Adipocyte (in vitro differentiated cells): ENCODE data around the gene ZBTB20.

ENCODE experiments used
- DNase-seq: peaks from one replicate; pipeline ENCODE4 v3.0.0-alpha.2; 2015; ENCODE audit warnings: low read depth
- H3K27me3 ChIP-seq: replicated peaks from 2 replicates; pipeline ENCODE4 v1.7.0; 2013; ENCODE audit warnings: mild to moderate bottlenecking, low read length, moderate library complexity; ENCODE audit not compliant: control insufficient read depth, insufficient read depth
- H3K36me3 ChIP-seq: 2 replicates; pipeline ENCODE4 v1.7.0; 2013; ENCODE audit warnings: low read length, mild to moderate bottlenecking, moderate library complexity; ENCODE audit not compliant: control insufficient read depth, insufficient read depth, severe bottlenecking
- H3K4me1 ChIP-seq: 2 replicates; pipeline ENCODE4 v1.7.0; 2013; ENCODE audit warnings: mild to moderate bottlenecking, low read length, moderate library complexity; ENCODE audit not compliant: control insufficient read depth, insufficient read depth
- H3K4me3 ChIP-seq: 2 replicates; pipeline ENCODE4 v1.7.0; 2013; ENCODE audit warnings: mild to moderate bottlenecking, low read length, moderate library complexity
- H3K9ac ChIP-seq: 2 replicates; pipeline ENCODE4 v1.7.0; 2013; ENCODE audit warnings: mild to moderate bottlenecking, low read length, moderate library complexity
- H3K9me3 ChIP-seq: 2 replicates; pipeline ENCODE4 v1.7.0; 2013; ENCODE audit warnings: mild to moderate bottlenecking, low read length, moderate library complexity; ENCODE audit not compliant: control insufficient read depth

Gene ZBTB20

DNA sequence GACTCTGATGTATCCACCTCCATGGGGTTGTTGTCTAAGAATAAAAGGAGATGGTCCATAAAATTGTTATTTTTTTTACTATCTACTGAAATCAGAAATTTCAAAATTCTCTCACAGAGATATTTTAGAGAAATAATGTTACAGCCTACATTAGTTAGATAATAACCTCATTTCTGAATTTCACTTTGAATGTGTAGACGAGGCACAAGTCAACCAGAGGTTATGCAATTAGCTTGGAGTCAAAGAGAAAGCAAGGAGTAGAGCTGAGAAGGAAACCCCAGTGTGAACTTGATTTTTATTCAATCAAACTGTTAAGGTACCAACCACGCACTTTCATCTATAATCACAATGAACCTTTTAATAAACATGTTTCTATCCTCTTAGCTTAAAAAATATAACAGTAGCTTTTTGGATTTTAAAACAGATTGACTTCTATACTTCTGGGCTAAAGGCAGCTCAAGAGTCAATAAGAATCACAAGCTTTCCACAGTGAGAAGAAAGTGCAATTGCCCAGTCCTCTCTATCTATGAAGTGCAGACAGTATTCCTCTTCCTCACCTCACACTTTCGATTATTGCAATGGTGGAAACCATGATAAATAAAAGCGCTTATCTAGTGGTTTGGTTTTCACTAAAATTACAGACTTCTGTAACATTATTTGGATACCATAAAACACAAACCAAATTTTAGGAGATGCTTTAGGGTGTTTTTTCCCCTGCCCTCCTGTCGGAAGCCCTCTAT lies 403.2 kb downstream of the ZBTB20 start:
- H3K4me1 ChIP-seq = peaks cover 38% of the 10 kb centered on the region
- no peak overlapping the region for H3K9ac ChIP-seq
- no peaks in the 10 kb centered on the region for H3K36me3 ChIP-seq
- H3K9me3 ChIP-seq = no peaks in the 10 kb centered on the region
- no peak overlapping the region for H3K4me3 ChIP-seq
- DNase-seq = no peak
- no peaks in the 10 kb centered on the region for H3K27me3 ChIP-seq

GRCh38 chr3:114741066-114741465 lies 406.0 kb downstream of the ZBTB20 start:
- no peaks in the 10 kb centered on the region for H3K36me3 ChIP-seq
- H3K9ac ChIP-seq = no peak overlapping the region
- DNase-seq = no peak
- H3K4me1 ChIP-seq = peaks cover 28% of the 10 kb centered on the region
- H3K9me3 ChIP-seq = no peaks in the 10 kb centered on the region
- H3K4me3 ChIP-seq = peak overlapping the region; percentile 13
- H3K27me3 ChIP-seq = no peaks in the 10 kb centered on the region

DNA sequence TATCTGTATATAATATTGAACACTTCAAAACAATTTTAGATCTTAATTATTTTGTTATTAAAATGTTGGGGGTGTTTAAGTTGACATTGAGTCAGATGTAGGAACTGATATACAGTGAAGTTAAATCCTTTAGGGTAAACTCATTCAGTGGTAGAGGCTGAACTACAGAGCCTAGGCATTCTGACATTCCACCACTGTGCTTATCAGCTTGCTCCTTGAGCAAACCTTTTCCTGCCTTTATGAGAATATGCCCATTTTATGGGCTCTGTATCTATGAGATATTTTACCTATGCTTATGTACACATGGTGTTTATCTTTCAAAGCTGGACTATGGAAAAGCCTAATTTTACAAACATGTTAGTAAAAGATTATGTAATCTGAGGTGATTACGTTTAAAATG lies 407.5 kb downstream of the ZBTB20 start:
- Histone ChIP-seq H3K36me3 (no peaks in the 10 kb centered on the region), H3K4me3 (no peak overlapping the region), H3K27me3 (no peaks in the 10 kb centered on the region), H3K9me3 (no peaks in the 10 kb centered on the region), H3K4me1 (peaks cover 16% of the 10 kb centered on the region), H3K9ac (no peak overlapping the region)
- no peak for DNase-seq

DNA sequence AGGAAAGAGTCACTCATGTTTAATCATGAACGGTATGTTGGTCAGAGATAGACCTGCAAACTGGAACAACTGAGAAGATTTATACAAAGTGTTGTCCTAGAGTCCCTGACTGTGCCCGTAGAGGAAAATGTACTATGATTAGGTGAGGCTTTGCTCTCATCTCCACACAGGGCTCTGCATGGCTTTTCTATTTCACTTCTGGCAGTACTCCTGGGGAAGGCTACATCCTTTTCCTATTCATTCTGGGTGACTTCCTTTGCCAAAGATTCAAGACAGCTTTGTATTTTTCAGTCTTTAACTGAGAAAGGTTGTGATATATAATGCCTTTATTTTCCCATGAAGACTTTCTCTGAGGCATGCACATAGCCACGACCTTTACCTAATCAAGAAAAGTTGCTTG lies 414.7 kb downstream of the ZBTB20 start:
- DNase-seq = no peak

GRCh38 chr3:114730397-114730796 lies 416.7 kb downstream of the ZBTB20 start:
- H3K27me3 ChIP-seq = no peaks in the 10 kb centered on the region
- H3K4me3 ChIP-seq = no peak overlapping the region
- H3K9ac ChIP-seq = no peak overlapping the region
- no peak for DNase-seq
- no peaks in the 10 kb centered on the region for H3K9me3 ChIP-seq
- no peaks in the 10 kb centered on the region for H3K4me1 ChIP-seq
- H3K36me3 ChIP-seq = no peaks in the 10 kb centered on the region

More for the DNA sequence above, 414.7 kb downstream of the ZBTB20 start:
- H3K4me1 ChIP-seq = no peaks in the 10 kb centered on the region
- no peaks in the 10 kb centered on the region for H3K36me3 ChIP-seq
- H3K4me3 ChIP-seq = no peak overlapping the region
- no peak overlapping the region for H3K9ac ChIP-seq
- H3K9me3 ChIP-seq = no peaks in the 10 kb centered on the region
- no peaks in the 10 kb centered on the region for H3K27me3 ChIP-seq

DNA sequence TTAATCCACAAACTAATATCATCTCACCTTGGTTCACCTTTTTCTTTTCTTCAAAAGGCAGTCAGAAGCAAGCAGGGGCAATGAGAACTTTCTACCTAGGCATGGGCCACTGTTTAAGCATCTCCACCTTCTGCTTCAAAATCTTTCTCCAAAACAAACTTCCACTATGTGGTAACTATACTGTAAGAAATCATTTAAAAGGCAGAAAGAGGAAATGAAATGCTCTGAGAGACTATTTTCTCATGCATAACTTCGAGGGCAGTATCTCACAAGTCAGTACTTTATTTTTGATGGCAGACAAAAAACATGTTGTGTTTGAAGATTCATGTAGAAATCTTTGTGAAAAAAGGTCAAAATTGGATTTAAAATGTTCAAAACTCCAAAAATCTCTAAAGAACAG lies 419.7 kb downstream of the ZBTB20 start:
- Histone ChIP-seq H3K4me1 (no peaks in the 10 kb centered on the region), H3K9me3 (no peaks in the 10 kb centered on the region), H3K4me3 (no peak overlapping the region), H3K36me3 (no peaks in the 10 kb centered on the region), H3K27me3 (no peaks in the 10 kb centered on the region), H3K9ac (no peak overlapping the region)
- no peak for DNase-seq

DNA sequence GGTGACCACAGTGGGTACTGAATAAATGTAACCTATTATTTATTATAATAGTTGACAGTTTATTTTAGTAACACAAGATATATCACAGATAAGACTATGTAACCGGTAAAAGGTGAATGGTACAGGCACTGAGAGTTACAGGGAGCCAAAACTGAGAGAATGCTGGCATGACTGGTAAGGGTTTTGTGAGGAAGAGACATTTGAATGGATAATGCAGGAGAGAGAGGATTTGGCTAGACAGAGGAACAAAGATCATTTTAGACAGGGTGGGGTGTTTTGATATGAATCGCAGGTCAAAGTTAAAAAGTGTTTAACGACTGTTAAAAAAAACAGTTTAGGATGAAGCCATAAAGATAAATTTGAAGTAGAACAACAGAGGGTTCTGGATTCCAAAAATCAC lies 421.1 kb downstream of the ZBTB20 start:
- Histone ChIP-seq H3K4me3 (no peak overlapping the region), H3K36me3 (no peaks in the 10 kb centered on the region), H3K9ac (no peak overlapping the region), H3K27me3 (no peaks in the 10 kb centered on the region), H3K9me3 (no peaks in the 10 kb centered on the region), H3K4me1 (no peaks in the 10 kb centered on the region)
- no peak for DNase-seq

DNA sequence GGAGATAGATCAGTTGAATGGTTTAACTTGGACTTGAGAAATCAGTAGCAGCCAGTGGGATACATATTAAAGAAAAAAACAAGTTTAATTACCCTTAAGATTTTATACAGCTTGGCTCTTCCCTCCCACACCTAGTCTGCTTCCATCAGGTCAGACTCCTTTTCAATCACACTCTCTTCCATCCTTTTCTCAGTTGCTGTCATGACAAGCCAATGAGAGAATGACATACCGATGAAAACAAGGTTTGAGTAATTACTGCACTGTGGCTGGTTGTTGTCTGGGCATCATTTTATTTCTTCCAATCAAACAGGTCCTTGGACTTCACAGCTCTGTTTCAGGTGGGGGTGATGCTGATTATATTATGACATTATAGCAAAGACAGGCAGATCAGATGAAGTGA lies 424.6 kb downstream of the ZBTB20 start:
- DNase-seq = no peak
- peaks cover under 1% of the 10 kb centered on the region for H3K4me1 ChIP-seq
- no peaks in the 10 kb centered on the region for H3K27me3 ChIP-seq
- H3K9ac ChIP-seq = no peak overlapping the region
- no peaks in the 10 kb centered on the region for H3K9me3 ChIP-seq
- no peaks in the 10 kb centered on the region for H3K36me3 ChIP-seq
- H3K4me3 ChIP-seq = no peak overlapping the region

DNA sequence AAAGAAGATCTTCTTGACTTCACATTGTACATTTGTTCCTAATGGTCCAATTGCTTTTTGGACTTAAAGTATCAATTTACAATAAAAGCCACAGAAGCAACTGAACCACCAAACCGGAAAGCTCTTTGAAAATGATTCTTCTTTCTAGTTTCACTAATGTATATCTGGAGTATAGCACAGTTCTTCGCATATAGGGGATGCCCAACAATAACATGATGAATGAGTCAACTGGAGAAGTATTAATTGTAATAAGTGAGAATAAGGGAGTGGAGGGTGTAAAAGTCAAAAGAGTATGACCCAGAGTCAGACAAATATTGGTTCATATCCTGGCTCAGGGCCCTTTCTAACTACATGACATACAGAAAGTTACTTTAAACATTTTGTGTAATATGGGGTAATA lies 425.2 kb downstream of the ZBTB20 start:
- DNase-seq = no peak
- H3K4me3 ChIP-seq = no peak overlapping the region
- no peak overlapping the region for H3K9ac ChIP-seq
- no peaks in the 10 kb centered on the region for H3K36me3 ChIP-seq
- H3K9me3 ChIP-seq = no peaks in the 10 kb centered on the region
- H3K27me3 ChIP-seq = no peaks in the 10 kb centered on the region
- H3K4me1 ChIP-seq = peaks cover 6% of the 10 kb centered on the region

DNA sequence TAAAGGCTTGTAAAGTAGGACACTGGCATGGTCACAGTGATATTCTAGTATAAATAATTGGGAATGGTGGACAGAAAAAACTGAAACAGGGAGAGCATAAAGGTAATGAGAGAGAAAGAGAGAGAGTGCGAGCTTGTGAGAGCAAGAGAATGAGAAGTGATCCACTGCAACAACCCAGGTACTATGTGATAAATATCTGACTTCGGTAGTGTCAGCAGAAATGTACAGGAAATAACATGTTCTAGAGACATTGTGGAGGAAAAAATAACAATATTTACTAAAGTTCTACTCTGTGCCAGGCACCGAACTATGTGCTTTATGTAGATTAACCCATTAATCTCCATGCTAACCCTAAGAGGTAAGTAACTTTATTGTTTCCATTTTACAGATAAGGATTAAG lies 425.9 kb downstream of the ZBTB20 start:
- Histone ChIP-seq H3K9ac (no peak overlapping the region), H3K9me3 (no peaks in the 10 kb centered on the region), H3K4me1 (peaks cover 6% of the 10 kb centered on the region), H3K4me3 (no peak overlapping the region), H3K36me3 (no peaks in the 10 kb centered on the region), H3K27me3 (no peaks in the 10 kb centered on the region)
- no peak for DNase-seq

- no peaks in the 10 kb centered on the region for H3K36me3 ChIP-seq
- H3K4me3 ChIP-seq = no peak overlapping the region
- no peaks in the 10 kb centered on the region for H3K27me3 ChIP-seq
- H3K9ac ChIP-seq = no peak overlapping the region
- H3K4me1 ChIP-seq = peaks cover 6% of the 10 kb centered on the region
- DNase-seq = no peak
- no peaks in the 10 kb centered on the region for H3K9me3 ChIP-seq
These were observed 428.2 kb downstream of the ZBTB20 start for GRCh38 chr3:114718898-114719210.
